Effector memory CD4-positive, alpha-beta T cell (primary cell): ENCODE data around the gene ICOSLG.

Experiments
- DNase-seq, 3 donors: peaks; one replicate each; pipeline ENCODE4 v3.0.0-alpha.2; 2020
- H3K27ac ChIP-seq: 2 replicates; pipeline ENCODE4 v1.7.0; 2013; ENCODE audit warnings: mild to moderate bottlenecking, low read length, moderate library complexity; ENCODE audit not compliant: insufficient read depth, poor library complexity, severe bottlenecking
- H3K27me3 ChIP-seq: replicated peaks from 2 replicates; pipeline ENCODE4 v1.7.0; 2013; ENCODE audit warnings: mild to moderate bottlenecking, low read length; ENCODE audit not compliant: insufficient read depth, control insufficient read depth, poor library complexity, severe bottlenecking
- H3K36me3 ChIP-seq: 2 replicates; pipeline ENCODE4 v1.7.0; 2013; ENCODE audit warnings: mild to moderate bottlenecking, low read length, moderate library complexity; ENCODE audit not compliant: control insufficient read depth, insufficient read depth
- H3K4me1 ChIP-seq: 2 replicates; pipeline ENCODE4 v1.7.0; 2013; ENCODE audit warnings: low read length, mild to moderate bottlenecking; ENCODE audit not compliant: control insufficient read depth, insufficient read depth, poor library complexity, severe bottlenecking
- H3K4me3 ChIP-seq: 2 replicates; pipeline ENCODE4 v1.7.0; 2013; ENCODE audit warnings: low read length, low read depth, mild to moderate bottlenecking; ENCODE audit not compliant: insufficient read depth, poor library complexity, severe bottlenecking
- H3K9me3 ChIP-seq: 2 replicates; pipeline ENCODE4 v1.7.0; 2013; ENCODE audit warnings: mild to moderate bottlenecking, low read length, moderate library complexity; ENCODE audit not compliant: control insufficient read depth

ICOSLG gene

GRCh38 chr21:44265734-44266270, 25.1 kb upstream of the ICOSLG start:
- H3K27ac ChIP-seq, result no peak overlapping the region
- no peak overlapping the region for H3K4me3 ChIP-seq
- DNase-seq, result no peak
- H3K36me3 ChIP-seq, result no peaks in the 10 kb centered on the region
- H3K9me3 ChIP-seq, result no peaks in the 10 kb centered on the region
- H3K27me3 ChIP-seq, result no peaks in the 10 kb centered on the region
- no peaks in the 10 kb centered on the region for H3K4me1 ChIP-seq

- Histone ChIP-seq H3K4me1 (no peaks in the 10 kb centered on the region), H3K4me3 (no peak overlapping the region), H3K36me3 (no peaks in the 10 kb centered on the region), H3K9me3 (no peaks in the 10 kb centered on the region), H3K27ac (no peak overlapping the region), H3K27me3 (no peaks in the 10 kb centered on the region)
- DNase-seq, result no peak
These were observed 23.0 kb upstream of the ICOSLG start for GRCh38 chr21:44263768-44264167.

- no peak for DNase-seq
- Histone ChIP-seq H3K27ac (no peak overlapping the region), H3K4me3 (no peak overlapping the region), H3K27me3 (no peaks in the 10 kb centered on the region), H3K36me3 (no peaks in the 10 kb centered on the region), H3K9me3 (no peaks in the 10 kb centered on the region), H3K4me1 (no peaks in the 10 kb centered on the region)
These were observed 22.5 kb upstream of the ICOSLG start for GRCh38 chr21:44263221-44263760.

- Histone ChIP-seq H3K4me1 (no peaks in the 10 kb centered on the region), H3K4me3 (no peak overlapping the region), H3K36me3 (no peaks in the 10 kb centered on the region), H3K27me3 (no peaks in the 10 kb centered on the region), H3K27ac (no peak overlapping the region), H3K9me3 (no peaks in the 10 kb centered on the region)
- no peak for DNase-seq
These were observed 21.8 kb upstream of the ICOSLG start for GRCh38 chr21:44262338-44263056.

- H3K9me3 ChIP-seq, result no peaks in the 10 kb centered on the region
- no peaks in the 10 kb centered on the region for H3K4me1 ChIP-seq
- no peaks in the 10 kb centered on the region for H3K36me3 ChIP-seq
- H3K27me3 ChIP-seq, result no peaks in the 10 kb centered on the region
- no peak within 1 kb of the TSS for H3K27ac ChIP-seq
- H3K4me3 ChIP-seq, result no peak within 1 kb of the TSS
- DNase-seq, result no peak
These were observed 21.0 kb upstream of the ICOSLG start, which contains the start of gene DNMT3L for GRCh38 chr21:44261675-44262295. Gene DNMT3L, minus strand, starts transcription at chr21:44261897. Its CDS starts 638 bp downstream, at chr21:44261259.

- Histone ChIP-seq H3K9me3 (no peaks in the 10 kb centered on the region), H3K4me3 (no peak overlapping the region), H3K27ac (no peak overlapping the region), H3K4me1 (no peaks in the 10 kb centered on the region), H3K27me3 (no peaks in the 10 kb centered on the region), H3K36me3 (no peaks in the 10 kb centered on the region)
- DNase-seq, result no peak
These were observed 20.3 kb upstream of the ICOSLG start for GRCh38 chr21:44260791-44261631.

GRCh38 chr21:44260066-44260465, 19.3 kb upstream of the ICOSLG start:
- Histone ChIP-seq H3K4me1 (no peaks in the 10 kb centered on the region), H3K9me3 (no peaks in the 10 kb centered on the region), H3K27ac (no peak overlapping the region), H3K4me3 (no peak overlapping the region), H3K27me3 (no peaks in the 10 kb centered on the region), H3K36me3 (no peaks in the 10 kb centered on the region)
- no peak for DNase-seq

- no peak for DNase-seq
- no peaks in the 10 kb centered on the region for H3K4me1 ChIP-seq
- H3K4me3 ChIP-seq, result no peak overlapping the region
- H3K27ac ChIP-seq, result no peak overlapping the region
- no peaks in the 10 kb centered on the region for H3K9me3 ChIP-seq
- H3K27me3 ChIP-seq, result no peaks in the 10 kb centered on the region
- no peaks in the 10 kb centered on the region for H3K36me3 ChIP-seq
These were observed 18.5 kb upstream of the ICOSLG start for GRCh38 chr21:44259082-44259705.

- Histone ChIP-seq H3K36me3 (no peaks in the 10 kb centered on the region), H3K27ac (no peak overlapping the region), H3K27me3 (no peaks in the 10 kb centered on the region), H3K4me1 (no peaks in the 10 kb centered on the region), H3K4me3 (no peak overlapping the region), H3K9me3 (no peaks in the 10 kb centered on the region)
- DNase-seq, result no peak
These were observed 17.4 kb upstream of the ICOSLG start for GRCh38 chr21:44258056-44258725.
